DMS 273 (cell line): Measurements from ENCODE around the gene ALDH9A1.
"Not testable (repeated sequence)": the region's sequence is repeated elsewhere in the genome, so short reads cannot be mapped to it uniquely, and the experiment has no call there.

ENCODE experiments used
- DNase-seq: peaks from one replicate; lab custom pipeline; 2025; ENCODE audit not compliant: unreplicated experiment; lab: John Stamatoyannopoulos, UW

The ALDH9A1 gene

GRCh38 chr1:165688046-165688445 lies 10.3 kb downstream of the ALDH9A1 start:
- no peak for DNase-seq

GRCh38 chr1:165686971-165687433 lies 11.4 kb downstream of the ALDH9A1 start:
- no peak for DNase-seq

- DNase-seq = no peak
Measured at GRCh38 chr1:165686121-165686970, 12.0 kb downstream of the ALDH9A1 start.

GRCh38 chr1:165683848-165684485 lies 14.4 kb downstream of the ALDH9A1 start:
- no peak for DNase-seq

GRCh38 chr1:165680773-165681172 lies 17.6 kb downstream of the ALDH9A1 start:
- not testable (repeated sequence) for DNase-seq

- DNase-seq = no peak
Measured at GRCh38 chr1:165680303-165680702, 18.1 kb downstream of the ALDH9A1 start.

- no peak for DNase-seq
Measured at GRCh38 chr1:165679282-165680036, 18.9 kb downstream of the ALDH9A1 start.

- DNase-seq = no peak
Measured at GRCh38 chr1:165678509-165678908, 19.9 kb downstream of the ALDH9A1 start.

- DNase-seq = no peak
Measured at GRCh38 chr1:165675794-165676193, 22.6 kb downstream of the ALDH9A1 start.

GRCh38 chr1:165674599-165674998 lies 23.8 kb downstream of the ALDH9A1 start:
- DNase-seq = no peak

GRCh38 chr1:165671526-165671925 lies 26.8 kb downstream of the ALDH9A1 start:
- no peak for DNase-seq

- no peak for DNase-seq
Measured at GRCh38 chr1:165668184-165668583, 30.2 kb downstream of the ALDH9A1 start.

- no peak for DNase-seq
Measured at GRCh38 chr1:165666152-165666825, 32.1 kb downstream of the ALDH9A1 start.

GRCh38 chr1:165662186-165662585 lies 36.2 kb downstream of the ALDH9A1 start:
- no peak for DNase-seq

- DNase-seq = no peak
Measured at GRCh38 chr1:165661703-165662102, 36.7 kb downstream of the ALDH9A1 start.

- DNase-seq = no peak
Measured at GRCh38 chr1:165659581-165659895, 38.8 kb downstream of the ALDH9A1 start.

GRCh38 chr1:165658766-165659580 lies 39.4 kb downstream of the ALDH9A1 start:
- not testable (repeated sequence) for DNase-seq

GRCh38 chr1:165650981-165651625 lies 47.3 kb downstream of the ALDH9A1 start:
- DNase-seq = no peak

GRCh38 chr1:165648919-165649572 lies 49.3 kb downstream of the ALDH9A1 start:
- DNase-seq = no peak
